Activated T-cell treated with anti-CD3 and anti-CD28 coated beads for 48 hours (primary cell): ENCODE data around the gene CHD2.

Experiments
- DNase-seq: peaks from one replicate; pipeline ENCODE4 v3.0.0-alpha.2; 2020; ENCODE audit warnings: low read depth

Gene CHD2

DNA sequence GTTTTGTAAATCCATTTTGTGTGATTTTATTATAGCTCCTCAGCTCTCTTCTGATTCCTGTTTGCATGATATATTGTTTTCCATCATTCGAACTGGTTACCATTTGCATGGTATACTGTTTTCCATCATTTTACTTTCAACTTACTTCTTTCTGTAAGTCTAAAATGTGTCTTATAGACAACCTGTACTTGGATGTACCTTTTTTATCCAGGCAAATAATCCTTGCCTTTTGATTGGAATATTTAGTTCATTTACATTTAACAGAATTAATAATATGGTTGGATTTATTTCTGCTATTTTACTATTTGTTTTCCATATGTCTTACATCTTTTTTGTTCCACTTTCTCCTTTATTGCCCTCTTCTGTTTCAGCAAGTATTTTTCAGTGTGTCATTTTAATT lies 62.8 kb downstream of the CHD2 start:
- DNase-seq, result no peak

DNA sequence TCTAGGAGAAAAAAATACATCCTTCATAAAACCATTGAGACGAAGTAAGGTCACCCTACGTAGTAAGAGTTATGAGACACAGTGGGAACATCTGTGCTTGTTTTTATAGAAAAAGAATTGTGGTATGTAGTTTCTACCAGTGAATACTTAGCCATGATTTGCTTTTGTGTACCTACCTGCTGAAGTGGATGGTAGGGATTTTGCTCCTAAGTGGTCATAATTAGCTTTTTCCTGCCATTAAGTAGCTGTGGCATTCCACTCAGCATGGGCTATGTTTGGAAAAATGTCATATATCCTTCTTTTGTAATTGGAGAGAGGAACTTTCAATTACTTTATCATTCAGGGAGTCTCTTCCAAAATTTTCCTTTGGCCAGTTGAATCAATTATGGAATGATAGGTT lies 63.7 kb downstream of the CHD2 start:
- DNase-seq, result no peak

DNA sequence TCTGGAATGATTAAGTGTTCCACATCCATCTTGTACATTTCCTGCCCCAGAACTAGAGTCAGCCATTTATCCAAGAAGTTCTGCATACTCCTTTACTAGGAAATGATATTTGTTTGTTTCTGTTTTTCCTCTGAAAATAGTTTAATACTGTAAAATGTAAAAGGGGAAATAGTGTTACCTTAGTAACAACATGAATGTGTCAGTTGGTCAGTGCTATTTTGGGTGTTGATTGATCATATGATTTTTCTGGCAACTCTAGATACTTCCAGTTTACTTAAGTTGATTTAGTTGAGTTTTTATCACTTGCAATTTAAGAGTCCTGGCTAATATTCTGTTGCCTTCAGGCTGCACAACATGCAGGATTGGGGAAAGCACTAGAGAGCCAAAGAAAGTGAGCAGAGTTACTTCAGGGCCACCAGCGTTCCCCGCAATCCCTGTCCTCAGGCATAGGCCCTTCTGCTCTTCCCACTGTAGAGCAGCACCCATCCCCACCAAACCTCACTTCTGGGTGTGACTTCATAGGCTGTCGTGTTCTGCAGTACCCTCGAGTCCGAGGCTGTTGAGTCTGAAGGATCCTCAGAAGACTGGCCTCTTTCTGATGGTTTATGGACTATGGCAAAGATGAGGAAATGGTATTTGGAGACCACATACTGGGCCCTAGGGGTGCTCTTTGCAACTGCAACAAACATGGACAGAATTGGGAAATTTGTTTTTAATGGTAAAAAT lies 69.0 kb downstream of the CHD2 start:
- no peak for DNase-seq

DNA sequence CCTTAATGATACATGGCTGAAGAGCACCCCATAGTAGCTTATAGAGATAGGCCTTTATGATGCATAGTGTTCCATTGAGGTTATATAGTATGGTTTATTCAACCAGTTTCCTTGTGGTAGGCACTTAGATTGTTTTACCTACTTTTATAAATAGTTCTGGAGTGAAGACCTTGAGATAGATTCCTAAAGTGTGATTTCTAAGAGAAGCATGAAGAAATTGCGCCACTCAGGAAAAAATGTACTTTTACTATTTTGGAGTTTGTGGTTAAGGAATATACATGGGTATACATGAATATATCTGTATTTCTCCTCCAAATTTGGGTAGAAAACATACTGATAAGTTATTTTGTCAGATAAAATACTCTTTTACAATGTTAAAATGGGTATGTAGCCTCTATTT lies 70.5 kb downstream of the CHD2 start:
- no peak for DNase-seq

DNA sequence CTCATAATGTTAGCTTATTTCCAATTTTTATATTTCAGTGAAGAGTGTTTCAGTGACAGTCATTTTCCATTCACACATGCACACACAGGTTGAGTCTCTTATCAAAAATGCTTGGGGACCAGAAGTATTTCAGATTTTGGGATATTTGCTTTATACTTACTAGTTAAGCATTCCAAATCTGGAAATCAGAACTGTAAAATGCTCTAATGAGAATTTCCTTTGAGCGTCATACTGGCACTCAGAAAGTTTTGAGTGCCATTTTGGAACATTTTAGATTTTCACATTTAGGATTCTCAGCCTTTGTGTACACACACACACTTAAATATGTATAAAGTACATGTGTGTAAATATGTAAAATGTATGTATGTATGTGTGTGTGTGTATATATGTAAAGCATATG lies 71.0 kb downstream of the CHD2 start:
- no peak for DNase-seq

DNA sequence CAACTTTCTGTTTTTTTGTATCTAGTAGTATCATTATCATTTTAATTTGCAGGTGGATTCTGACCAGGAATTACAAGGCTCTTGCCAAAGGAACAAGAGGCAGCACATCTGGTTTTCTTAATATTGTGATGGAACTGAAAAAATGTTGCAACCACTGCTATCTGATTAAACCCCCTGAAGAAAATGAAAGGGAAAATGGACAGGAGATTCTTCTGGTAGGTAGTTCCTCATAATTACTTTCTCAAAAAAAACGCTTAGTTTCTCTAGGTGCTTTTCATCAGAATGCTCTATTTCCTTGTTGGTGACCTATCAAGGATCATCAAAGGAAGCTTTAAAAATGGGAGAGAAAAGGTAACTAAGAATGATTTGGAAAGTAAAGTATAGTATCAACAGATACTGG lies 71.6 kb downstream of the CHD2 start:
- DNase-seq, result no peak

DNA sequence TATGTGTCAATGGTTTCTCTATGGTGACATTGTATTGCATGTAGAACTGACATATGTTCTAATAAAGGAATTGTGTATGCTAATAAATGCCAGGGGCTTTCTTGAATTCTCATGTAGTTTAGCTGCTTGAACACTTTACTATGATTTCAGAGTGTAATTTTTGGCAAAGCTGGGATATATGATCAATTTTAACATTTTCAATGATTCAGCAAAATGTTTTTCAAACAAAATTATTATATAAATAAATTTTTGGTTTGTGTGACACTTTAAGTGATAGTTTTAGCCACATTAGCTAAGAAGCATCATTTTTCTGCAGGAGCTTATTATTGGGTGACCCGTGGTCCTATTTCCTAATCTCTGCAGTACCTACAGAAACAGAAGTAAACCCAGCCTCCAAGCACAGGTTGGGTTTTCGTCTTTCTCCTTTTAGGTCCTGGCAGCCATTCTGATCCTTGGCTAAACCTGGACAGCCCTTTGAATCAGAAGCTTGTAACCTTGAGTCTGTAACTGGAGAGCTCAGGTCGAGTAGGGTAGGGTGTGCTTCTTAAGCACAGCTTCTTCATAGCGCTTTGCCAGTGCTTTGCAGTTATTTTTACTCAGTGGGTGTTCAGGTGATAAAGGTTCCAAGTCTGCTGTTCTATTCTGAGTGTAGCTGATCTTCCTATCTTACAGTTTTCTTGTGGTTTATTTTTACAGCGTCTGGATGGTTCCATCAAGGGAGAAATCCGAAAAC lies 74.2 kb downstream of the CHD2 start:
- no peak for DNase-seq

DNA sequence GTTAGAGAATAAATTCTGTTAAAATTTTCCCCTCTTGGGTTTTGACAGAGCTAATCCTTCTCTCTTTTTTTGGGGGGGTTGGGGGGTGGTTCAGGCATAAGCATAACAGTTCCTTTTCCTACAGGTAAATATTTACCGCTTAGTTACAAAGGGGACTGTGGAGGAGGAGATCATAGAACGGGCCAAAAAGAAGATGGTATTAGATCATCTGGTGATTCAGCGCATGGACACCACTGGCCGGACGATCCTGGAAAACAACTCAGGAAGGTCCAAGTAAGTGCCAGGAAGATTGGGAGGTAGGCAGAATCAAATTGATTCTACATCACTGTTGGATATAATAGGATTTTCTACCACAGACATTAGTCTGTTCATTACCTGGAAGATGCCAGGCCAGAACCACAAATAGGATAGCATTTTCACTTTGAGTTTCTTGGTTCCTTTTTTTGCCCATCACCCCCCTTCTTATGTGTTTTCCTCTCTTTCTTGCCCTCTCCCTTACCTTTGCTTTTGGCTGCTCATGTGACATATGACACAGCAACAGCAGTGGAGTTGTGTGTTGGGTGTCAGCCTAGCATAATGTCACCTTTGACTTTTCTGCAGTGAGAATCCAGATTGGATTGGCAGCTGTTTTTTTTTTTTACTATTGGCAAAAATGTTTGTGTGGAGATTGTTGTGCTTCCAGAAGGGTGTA lies 79.0 kb downstream of the CHD2 start:
- no peak for DNase-seq

DNA sequence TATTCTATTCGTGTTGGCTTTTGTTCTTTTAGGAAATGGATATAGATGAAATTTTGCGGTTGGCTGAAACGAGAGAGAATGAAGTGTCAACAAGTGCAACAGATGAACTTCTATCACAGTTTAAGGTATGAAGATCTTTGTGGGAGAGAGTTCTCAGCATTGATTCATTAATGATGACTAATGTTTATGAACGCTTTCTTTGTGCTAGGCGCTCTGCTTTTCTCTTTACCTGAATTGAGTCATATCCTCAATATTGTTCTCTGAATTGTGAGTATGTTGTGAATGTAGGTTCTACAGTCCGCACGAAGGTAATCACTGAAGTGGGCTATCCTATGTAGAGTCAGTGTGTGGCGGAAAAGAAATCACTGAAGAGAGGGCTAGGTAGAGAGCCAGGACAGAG lies 81.2 kb downstream of the CHD2 start:
- no peak for DNase-seq

DNA sequence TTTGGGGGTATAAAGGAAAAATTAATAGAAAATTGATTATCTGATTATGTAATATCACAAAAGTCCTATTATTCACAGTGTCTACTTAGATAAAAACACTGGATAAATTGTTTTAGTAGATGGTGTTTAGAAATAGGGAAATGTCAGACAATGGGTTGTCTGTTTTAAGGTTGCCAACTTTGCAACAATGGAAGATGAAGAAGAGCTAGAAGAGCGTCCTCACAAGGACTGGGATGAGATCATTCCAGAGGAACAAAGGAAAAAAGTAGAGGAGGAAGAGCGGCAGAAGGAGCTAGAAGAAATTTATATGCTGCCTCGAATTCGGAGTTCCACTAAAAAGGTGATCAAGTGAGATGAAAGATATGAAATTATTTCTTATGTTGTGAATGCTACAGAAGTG lies 84.0 kb downstream of the CHD2 start:
- DNase-seq, result no peak

DNA sequence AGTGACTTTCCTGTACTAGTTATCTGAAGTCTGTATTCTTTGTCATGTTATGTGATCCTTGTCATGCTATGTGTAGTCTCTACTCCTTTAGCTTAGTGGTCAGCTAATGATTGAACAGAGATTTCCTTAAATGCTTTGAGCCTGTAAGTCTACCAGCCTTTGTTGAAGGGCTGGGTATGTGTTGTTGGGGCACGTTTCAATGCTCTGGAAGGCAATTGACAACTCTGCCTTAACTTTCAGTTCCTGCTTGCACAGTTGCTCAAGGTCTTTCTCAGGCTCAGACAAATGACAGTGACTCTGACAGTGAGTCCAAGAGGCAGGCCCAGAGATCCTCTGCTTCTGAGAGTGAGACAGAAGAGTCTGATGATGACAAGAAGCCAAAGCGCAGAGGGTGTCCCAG lies 89.3 kb downstream of the CHD2 start:
- DNase-seq, result no peak

DNA sequence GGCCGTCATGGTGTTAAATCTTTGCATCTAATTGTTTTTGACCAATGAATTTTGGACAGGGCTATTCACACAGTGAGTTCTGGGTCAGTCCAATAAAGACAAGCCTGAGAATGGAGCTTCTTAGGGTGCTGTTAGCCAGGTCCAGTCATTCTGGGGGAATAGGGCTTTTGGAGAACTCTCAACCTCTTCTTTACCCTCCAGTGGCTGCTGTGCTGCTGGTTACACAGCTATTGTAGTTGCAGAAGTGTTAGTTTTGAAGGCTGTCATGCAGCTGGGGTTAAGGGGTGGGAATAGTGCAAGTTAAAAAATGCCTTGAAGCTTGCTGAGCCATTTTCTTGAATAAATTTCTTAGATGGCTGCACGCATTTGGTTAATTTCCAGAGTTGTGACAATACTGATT lies 89.9 kb downstream of the CHD2 start:
- DNase-seq, result no peak

DNA sequence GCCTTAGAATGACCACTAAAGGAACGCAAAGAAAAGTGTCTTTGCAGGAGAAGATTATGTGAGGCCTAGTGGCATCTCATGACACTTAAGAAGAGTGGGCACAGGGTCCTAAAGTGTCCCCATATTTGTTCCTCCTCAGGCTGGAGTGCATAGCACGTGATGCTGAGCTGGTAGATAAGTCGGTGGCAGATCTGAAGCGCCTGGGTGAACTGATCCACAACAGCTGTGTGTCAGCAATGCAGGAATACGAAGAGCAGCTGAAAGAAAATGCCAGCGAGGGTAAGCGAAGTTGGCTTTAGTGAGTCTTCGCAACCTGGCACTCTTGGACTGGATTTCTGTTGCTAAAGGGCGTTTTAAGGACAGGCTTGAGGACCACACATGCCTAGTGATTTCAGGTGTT lies 92.6 kb downstream of the CHD2 start:
- no peak for DNase-seq

DNA sequence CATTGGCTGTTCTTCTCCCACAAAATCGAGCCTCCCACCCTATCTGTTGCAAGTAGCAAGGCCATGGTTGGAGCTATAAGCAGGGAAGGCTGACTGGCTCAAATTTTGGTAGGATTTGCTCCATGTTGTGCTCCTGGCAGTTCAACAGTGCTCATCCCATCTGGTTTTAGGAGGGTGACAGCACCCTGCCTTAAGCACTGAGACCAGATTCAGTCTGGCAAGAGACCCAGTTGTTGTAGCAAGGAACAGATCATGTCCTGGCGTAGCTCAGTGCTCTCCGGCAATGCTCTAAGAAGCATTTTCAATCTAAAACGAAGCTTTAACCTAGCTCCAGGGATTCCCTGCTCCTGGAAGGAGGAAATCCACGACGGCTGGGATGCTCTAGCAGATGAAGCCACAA lies 97.7 kb downstream of the CHD2 start:
- no peak for DNase-seq

DNA sequence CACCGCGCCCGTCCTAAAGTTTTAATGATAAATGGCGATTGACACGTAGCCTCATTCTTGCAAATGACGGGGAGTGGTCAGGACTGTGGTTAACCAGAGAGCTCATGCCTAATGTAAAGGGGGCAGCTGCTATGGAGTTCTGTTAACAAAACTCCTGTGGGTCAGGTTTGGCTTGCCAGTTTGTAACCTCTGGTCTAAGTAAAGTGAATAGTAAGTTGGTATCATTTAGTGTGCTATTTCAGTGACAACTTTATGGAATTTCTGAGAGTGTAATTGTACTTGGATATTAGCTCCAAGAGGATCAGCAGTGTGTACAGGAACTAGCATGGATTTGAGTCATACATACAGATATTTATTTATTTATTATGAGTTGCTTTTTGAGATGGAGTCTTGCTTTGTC lies 101.0 kb downstream of the CHD2 start:
- DNase-seq, result no peak

DNA sequence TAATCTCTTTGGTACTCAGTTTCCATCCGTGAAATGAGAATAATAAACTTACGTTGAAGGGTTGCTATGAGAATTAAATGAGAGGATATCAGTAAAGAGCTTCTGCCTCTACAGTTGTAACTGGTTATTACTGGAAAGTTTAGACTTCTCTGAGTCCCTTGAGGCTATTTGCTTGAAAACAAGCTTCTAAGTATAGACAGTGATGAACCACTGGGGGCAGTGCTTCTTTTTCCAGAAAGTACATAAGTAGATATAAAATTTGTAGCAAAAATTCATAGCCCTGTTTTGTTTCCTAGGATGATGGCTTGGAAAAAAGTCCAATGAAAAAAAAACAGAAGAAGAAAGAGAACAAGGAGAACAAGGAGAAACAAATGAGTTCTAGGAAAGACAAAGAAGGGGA lies 101.8 kb downstream of the CHD2 start:
- no peak for DNase-seq

DNA sequence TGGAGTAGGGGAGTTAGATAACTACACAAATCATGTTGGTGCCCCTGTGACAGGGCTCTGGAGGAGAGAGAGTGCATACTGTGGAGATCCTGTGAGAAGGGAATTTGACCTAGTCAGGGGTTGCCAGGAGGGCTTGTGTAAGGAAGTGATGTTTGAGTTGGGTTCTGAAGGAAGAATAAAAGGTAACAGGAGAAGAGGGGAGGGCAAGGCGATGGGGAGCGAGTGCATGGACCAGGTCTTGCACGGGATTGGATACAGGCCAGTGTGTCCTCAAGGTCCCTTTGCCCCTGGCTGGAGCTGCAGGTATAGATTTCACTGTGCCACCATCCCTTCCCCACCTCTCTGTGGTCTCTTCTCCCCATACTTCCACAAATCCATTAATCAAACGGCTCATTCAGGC lies 105.0 kb downstream of the CHD2 start:
- no peak for DNase-seq

DNA sequence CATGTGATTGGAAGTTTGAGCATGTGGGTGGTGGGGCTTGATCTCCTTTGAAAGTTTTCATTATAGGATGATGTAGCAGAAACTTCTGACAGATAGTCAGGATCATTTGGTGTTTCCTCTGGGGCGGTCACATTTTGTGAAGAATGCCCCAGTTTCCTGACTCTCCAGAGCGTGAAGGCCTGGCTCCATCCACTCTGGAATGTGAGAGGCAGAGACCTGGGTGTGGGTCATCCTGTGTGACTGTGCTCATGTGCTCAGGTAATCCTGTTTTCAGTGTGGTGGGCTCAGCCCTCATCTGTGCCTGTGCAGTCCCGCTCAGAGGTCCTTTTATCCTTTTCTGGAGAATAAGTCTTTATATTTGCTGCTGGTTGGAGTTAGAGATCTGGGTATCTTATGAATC lies 107.9 kb downstream of the CHD2 start:
- no peak for DNase-seq

DNA sequence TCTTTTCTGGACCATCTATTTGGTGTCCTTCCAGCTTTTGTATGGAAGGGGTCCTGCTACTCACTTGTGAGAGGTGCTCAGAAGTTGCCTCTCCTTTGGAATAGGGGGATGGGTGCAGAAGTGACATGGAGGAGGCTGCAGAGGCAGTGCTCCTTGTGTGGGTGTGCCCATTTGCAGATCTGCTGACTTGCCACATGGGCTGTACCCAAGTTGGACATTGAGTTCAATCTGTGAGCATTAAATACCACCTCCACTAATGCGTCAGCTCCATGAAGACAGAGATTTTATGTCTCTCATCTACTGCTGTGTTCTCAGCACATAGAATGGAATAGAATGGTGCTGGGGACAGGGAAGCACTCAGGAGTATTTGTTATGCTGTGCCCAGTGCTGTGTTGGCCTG lies 112.7 kb downstream of the CHD2 start:
- DNase-seq, result no peak

DNA sequence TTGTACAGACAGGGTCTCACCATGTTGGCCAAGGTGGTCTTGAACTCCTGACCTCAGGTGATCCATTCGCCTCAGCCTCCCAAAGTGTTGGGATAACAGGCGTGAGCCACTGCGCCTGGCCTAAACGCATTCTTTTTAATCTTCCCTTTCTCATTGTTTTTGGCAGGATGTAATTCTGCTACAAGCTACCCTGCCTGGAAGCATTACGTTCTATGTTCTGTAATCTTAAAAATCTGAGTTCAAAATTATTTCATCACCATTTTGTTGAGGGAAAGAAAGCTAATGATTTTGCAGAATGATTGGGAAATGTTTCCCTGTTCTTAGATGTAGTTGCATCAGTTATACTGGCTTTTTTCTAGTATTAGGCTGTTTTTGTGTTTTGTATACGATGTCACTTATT lies 117.4 kb downstream of the CHD2 start:
- DNase-seq, result no peak

DNA sequence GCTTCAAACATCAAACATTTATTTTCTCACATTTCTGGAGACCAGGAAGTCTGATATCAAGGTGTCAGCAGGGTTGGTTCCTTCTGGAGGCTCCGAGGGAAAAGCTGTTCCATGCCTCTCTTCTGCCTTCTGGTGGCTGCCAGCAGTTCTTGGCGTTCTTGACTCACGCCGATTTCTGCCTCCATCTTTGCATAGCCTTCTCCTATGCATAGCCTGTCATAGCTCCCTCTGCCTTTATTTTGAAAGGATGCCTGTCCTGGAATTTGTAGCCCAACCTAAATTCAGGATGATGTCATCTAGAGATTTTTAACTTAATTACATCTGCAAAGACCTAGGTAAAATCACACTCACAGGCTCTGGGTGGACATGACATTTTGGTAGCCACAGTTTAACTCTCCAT lies 118.5 kb downstream of the CHD2 start:
- no peak for DNase-seq

DNA sequence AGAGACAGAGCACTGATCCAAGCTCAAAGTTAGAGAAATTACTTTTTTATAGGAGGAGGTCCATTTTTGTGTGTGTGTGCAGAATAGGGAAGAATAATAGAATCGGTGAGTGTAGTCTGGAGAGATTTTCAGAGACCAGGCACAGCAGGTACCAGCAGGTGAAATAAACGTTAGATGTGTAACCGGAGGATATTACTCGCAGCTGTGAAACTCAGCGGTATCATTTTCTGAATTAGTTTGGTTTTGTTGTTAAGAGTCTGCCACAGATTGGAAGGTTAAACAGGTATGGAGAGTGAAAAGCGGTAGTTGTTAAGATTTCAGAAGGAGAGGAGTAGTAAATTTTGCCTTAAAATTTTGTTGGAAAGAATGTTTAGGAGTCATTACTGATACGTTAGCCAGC lies 119.0 kb downstream of the CHD2 start:
- DNase-seq, result no peak

DNA sequence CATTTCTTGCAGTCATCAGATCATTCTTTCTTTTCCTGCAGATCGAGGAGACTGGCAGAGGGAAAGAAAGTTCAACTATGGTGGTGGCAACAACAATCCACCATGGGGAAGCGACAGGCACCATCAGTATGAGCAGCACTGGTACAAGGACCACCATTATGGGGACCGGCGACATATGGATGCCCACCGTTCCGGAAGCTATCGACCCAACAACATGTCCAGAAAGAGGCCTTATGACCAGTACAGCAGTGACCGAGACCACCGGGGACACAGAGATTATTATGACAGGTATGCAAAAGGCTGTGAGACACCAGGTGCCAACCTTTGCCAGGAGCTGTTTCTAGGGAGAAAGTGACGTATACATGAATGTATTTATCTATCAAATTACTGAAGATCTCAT lies 119.8 kb downstream of the CHD2 start:
- no peak for DNase-seq
